IMR-90 (cell line): ENCODE measurements around the gene IWS1.

Experiments
- CTCF ChIP-seq: conservative IDR thresholded peaks from 2 replicates; pipeline ENCODE4 v1.5.1; 2012; ENCODE audit warnings: mild to moderate bottlenecking, low read depth, low read length, improper control_type of control experiment
- POLR2A ChIP-seq: IDR thresholded peaks from 2 replicates; pipeline ENCODE4 v1.6.1; 2012; ENCODE audit warnings: mild to moderate bottlenecking, low read depth, low read length

GRCh38 chr2:127545796-127546195, 19.5 kb upstream of the IWS1 start:
- no peak for TF ChIP-seq POLR2A
- TF ChIP-seq CTCF, result no peak
